ENCODE measurements around the gene MED13. TPM values are rescaled to one million over a fixed set of nuclear protein-coding genes. Genes with fewer than 3 reads are reported as not detected.

MED13 gene
- polyA plus RNA-seq, 3 donors, result 2.1 to 32.0 (median 5.0) TPM

GRCh38 chr17:61972311-61972710, 92.8 kb downstream of the MED13 start:
- Histone ChIP-seq H2AFZ (ENCODE audit: insufficient read depth, low read depth, low read length, poor library complexity, severe bottlenecking) (no peak overlapping the region), H3K9ac (ENCODE audit: insufficient read depth, low read length, poor library complexity, severe bottlenecking) (no peak overlapping the region), H4K20me1 (ENCODE audit: insufficient read depth, low read length) (peaks cover 38% of the 10 kb centered on the region), H3K4me1 (ENCODE audit: control insufficient read depth in 1 of 2, insufficient read depth in 2 of 2, low read length in 2 of 2) (peaks cover 13 to 15% of the 10 kb centered on the region in 2 donors), H3K79me2 (ENCODE audit: insufficient read depth, low read length) (peaks cover 26% of the 10 kb centered on the region), H3K4me3 (replicated peaks in 1 of 3; ENCODE audit: low read depth in 2 of 3, low read length in 3 of 3) (no peak overlapping the region), H3K27ac (ENCODE audit: low read depth in 1 of 2, low read length in 2 of 2) (no peak overlapping the region), H3K36me3 (replicated peaks in 1 of 2; ENCODE audit: control insufficient read depth in 1 of 2, insufficient read depth in 2 of 2, low read length in 2 of 2) (peaks cover 54 to 66% of the 10 kb centered on the region in 2 donors), H3K27me3 (ENCODE audit: control insufficient read depth in 2 of 2, insufficient read depth in 2 of 2, low read length in 2 of 2) (no peaks in the 10 kb centered on the region), H3K4me2 (replicated peaks; ENCODE audit: extremely low read depth, low read length, poor library complexity, severe bottlenecking) (no peak overlapping the region), H3K9me3 (replicated peaks in 1 of 2; ENCODE audit: control insufficient read depth in 1 of 2, insufficient read depth in 1 of 2, low read length in 2 of 2) (no peaks in the 10 kb centered on the region)
- no peak overlapping the region for H3K4me3 Mint-ChIP-seq
- peaks cover 10% of the 10 kb centered on the region for H3K4me1 Mint-ChIP-seq
- no peak for TF ChIP-seq CTCF (IDR thresholded peaks at IDR 0.05)
- DNase-seq, result no peak
- H3K36me3 Mint-ChIP-seq, result peaks cover 34 to 66% of the 10 kb centered on the region in 2 donors
- intact Hi-C loops (cut with micrococcal nuclease), result no loop called here
- H3K9me3 Mint-ChIP-seq, result no peaks in the 10 kb centered on the region
- H3K27ac Mint-ChIP-seq, result no peak overlapping the region
- no peaks in the 10 kb centered on the region for H3K27me3 Mint-ChIP-seq (ENCODE audit: low read depth in 3 of 3)

- H3K4me1 ChIP-seq (ENCODE audit: control insufficient read depth in 1 of 2, insufficient read depth in 2 of 2, low read length in 2 of 2), result peaks cover 13 to 15% of the 10 kb centered on the region in 2 donors
- intact Hi-C loops (cut with micrococcal nuclease), result no loop called here
- Mint-ChIP-seq H3K9me3 (no peaks in the 10 kb centered on the region), H3K36me3 (peaks cover 43 to 75% of the 10 kb centered on the region in 2 donors), H3K27me3 (ENCODE audit: low read depth in 3 of 3) (no peaks in the 10 kb centered on the region), H3K4me3 (no peak overlapping the region), H3K27ac (peak overlapping the region; percentile 82 to 88 (median 84)), H3K4me1 (peaks cover 10% of the 10 kb centered on the region)
- no peak overlapping the region for H3K9ac ChIP-seq (ENCODE audit: insufficient read depth, low read length, poor library complexity, severe bottlenecking)
- no peak overlapping the region for H3K4me2 ChIP-seq (replicated peaks; ENCODE audit: extremely low read depth, low read length, poor library complexity, severe bottlenecking)
- peak; percentile 18 to 62 (median 39) for DNase-seq
- H3K79me2 ChIP-seq (ENCODE audit: insufficient read depth, low read length), result peaks cover 14% of the 10 kb centered on the region
- H4K20me1 ChIP-seq (ENCODE audit: insufficient read depth, low read length), result peaks cover 16% of the 10 kb centered on the region
- no peak overlapping the region for H2AFZ ChIP-seq (ENCODE audit: insufficient read depth, low read depth, low read length, poor library complexity, severe bottlenecking)
- peak overlapping the region; percentile 66 to 70 for H3K27ac ChIP-seq (ENCODE audit: low read depth in 1 of 2, low read length in 2 of 2)
- no CpG with 5 or more reads among the region's 1 CpG for WGBS (ENCODE audit: insufficient coverage)
- no peak for TF ChIP-seq CTCF (IDR thresholded peaks at IDR 0.05)
- no peaks in the 10 kb centered on the region for H3K27me3 ChIP-seq (ENCODE audit: control insufficient read depth in 2 of 2, insufficient read depth in 2 of 2, low read length in 2 of 2)
- H3K9me3 ChIP-seq (replicated peaks in 1 of 2; ENCODE audit: control insufficient read depth in 1 of 2, insufficient read depth in 1 of 2, low read length in 2 of 2), result no peaks in the 10 kb centered on the region
- H3K4me3 ChIP-seq (replicated peaks in 1 of 3; ENCODE audit: low read depth in 2 of 3, low read length in 3 of 3), result peak overlapping the region in 1 of 3 experiments; percentile 7
- H3K36me3 ChIP-seq (replicated peaks in 1 of 2; ENCODE audit: control insufficient read depth in 1 of 2, insufficient read depth in 2 of 2, low read length in 2 of 2), result peaks cover 67 to 75% of the 10 kb centered on the region in 2 donors
Observed at GRCh38 chr17:61970030-61970429, 95.0 kb downstream of the MED13 start.

Measured in CD14-positive monocyte (primary cell).